GM19099 (cell line): ENCODE measurements around the gene UNC5B.

Source experiments
- POLR2A ChIP-seq: IDR thresholded peaks from 3 replicates; pipeline ENCODE4 v1.6.1; 2011; ENCODE audit warnings: low read depth; ENCODE audit not compliant: insufficient read length; ENCODE audit errors: extremely low read depth

The UNC5B gene

DNA sequence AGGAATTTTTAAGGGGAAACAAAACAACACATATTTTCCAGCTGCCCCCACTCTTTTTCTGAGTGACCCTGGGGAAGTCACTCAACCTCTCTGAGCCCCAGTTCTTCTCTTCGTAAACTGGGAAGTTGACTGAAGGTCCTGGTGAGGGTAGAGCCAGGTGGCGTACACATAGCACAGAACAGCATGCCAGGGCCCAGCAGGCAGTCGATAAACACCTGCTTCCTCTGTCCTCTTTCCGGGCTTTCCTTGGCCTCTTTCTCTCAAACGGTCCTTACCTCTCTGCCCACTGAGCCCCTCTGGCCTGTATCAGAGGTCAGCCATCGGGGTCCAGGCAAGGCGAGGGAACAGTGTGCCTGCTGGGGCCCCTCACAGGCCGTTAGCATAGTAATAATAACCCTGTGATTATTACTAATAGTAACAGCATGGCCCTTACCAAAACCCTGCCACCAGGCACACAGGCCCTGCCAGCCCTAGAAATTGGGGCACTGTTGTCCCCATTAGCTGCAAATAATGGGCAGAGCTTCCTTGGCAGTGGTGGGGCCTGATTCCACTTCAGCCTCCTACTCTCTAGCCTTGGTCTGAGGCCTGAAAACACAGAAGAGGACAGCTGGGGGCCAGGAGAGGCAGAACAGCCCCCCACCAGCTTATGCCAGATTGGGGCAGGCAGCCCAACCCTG lies 69.4 kb downstream of the UNC5B start:
- TF ChIP-seq POLR2A: no peak

DNA sequence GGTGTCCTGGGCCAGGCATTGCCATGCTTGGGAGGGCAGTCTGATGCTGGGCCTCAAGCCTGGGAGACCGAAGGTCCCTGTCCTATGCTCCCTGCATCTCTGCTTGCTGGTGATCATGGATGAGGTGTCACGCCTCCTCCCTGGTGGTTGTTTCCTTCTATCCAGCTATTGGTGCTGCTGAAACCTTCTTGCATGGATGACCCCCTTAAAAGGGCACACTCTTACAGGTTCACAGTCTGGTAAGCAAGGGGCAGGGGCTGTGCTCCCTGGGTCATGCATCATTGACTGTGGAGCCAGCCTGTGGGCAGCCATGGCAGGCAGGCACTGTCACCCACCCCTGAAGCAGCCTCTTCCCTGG lies 69.9 kb downstream of the UNC5B start:
- no peak for TF ChIP-seq POLR2A

DNA sequence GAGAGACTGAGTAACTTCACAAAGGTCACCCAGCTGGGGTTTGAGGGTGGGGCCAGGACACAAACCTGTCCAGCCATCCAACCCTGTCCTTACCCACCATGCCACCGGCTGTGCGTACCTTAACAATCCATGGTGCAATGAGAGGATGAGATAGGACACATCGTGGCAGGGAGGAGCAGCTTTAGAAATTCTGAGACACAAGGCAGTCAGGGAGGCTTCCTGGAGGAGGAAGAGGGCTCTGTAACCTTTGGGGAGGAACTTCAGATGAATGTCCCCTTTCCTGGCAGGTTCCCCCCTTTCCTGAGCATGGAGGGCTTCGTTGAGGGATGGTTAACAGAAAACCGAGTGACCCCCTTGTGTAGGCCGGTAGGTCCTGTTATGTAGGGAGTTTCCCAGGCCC lies 71.0 kb downstream of the UNC5B start:
- TF ChIP-seq POLR2A: no peak

DNA sequence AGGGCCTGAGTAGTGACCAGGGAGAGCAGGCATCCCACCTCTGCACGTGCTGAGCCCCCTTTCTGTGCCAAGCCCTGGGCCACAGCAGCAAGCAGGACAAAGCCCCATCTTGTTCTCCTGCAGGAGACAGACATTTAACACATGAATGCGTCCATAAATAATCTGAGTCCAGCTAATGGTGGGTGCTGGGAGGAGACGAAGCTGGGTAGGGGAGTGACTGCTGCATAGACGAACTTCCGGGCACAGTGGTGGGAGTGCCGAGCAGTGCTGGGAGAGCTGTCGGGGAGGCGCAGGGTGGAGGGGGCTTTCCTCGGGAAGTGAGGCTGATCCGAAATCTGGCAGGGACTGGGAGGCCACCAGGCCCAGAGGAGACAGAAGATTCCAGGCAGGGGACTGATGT lies 71.5 kb downstream of the UNC5B start:
- no peak for TF ChIP-seq POLR2A

DNA sequence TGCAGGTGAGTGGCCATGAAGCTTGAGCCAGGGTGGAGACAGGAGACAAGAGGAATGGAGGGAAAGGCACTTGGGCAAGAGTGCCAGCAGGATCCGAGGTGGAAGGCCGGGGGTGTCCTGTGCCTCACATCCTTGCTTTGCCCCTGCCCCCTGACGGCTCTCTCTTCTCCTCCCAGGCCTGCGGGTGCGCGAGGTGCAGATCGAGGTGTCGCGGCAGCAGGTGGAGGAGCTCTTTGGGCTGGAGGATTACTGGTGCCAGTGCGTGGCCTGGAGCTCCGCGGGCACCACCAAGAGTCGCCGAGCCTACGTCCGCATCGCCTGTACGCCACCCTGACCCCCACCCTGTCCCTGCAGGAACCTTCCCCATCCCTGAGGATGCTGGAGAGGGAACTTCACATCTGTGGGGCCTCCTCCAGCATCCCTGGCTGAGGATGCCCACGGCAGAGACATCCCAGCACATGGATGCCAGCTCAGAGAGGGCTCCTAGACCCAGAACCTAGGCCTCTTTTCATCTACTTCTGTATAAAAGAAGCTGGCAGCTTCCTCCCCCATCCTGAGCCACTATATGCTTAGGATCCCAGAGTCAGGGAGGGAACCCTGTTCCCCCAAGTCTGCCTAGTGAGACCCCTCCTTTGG lies 72.3 kb downstream of the UNC5B start:
- TF ChIP-seq POLR2A: no peak

DNA sequence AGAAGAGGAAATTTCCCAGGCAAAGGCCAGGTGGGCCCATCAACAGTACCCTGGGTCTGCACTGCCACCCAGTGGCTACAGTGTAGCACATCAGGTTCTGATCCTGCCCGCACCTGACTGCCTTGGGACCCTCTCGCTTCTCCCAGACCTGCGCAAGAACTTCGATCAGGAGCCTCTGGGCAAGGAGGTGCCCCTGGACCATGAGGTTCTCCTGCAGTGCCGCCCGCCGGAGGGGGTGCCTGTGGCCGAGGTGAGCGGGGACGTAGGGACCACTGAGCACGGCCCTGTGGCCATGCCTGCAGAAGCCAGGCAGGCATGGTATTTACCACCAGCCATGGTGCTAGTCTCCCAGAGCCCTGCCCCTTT lies 72.8 kb downstream of the UNC5B start:
- no peak for TF ChIP-seq POLR2A

DNA sequence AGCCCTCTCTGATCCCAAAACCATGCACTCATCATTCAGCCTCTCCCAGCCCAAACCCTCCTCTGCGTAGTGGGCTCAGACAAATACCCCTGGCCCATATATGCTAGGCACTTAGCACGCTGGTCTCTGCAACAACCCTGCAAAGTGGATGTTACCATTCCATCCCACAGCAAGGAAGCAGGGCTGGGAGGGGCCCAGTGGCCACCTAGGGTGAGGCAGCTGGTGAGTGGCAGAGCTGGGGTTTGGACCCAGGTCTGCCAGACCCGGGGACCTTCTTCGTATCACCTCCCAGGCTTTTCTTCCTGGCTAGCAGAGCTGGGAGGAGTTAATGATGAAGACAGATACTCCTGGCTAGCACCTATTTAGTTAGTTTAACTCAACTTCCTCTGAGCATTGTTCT lies 73.6 kb downstream of the UNC5B start:
- no peak for TF ChIP-seq POLR2A

DNA sequence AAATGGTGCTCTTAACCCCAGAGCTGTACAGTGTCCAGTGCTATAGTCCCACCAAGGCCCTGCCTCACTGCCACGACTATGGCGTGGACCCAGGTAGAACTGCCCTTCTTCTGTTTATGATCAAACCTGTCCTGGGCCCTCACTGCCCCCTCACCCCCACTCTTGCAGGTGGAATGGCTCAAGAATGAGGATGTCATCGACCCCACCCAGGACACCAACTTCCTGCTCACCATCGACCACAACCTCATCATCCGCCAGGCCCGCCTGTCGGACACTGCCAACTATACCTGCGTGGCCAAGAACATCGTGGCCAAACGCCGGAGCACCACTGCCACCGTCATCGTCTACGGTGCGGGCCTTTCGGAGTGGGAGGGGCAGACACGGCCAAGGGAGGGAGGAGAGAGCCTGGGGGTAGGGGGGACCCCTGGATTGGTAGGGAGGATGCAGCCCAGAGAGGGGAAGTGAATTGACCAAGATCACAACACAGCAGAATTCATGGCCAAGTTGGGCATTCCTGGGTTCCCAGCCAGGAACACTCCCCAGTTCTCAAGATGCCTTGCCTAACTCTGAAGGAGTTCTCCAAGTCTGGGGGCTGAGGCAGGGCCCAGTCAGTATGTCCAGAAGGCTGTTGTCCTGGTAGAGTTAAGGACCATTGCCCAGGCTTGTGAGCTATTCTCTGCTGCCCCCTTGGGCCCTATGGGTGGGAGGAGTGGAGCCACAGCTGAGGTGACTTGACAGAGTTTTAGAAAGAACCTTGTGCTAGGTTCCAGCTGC lies 74.3 kb downstream of the UNC5B start:
- no peak for TF ChIP-seq POLR2A

DNA sequence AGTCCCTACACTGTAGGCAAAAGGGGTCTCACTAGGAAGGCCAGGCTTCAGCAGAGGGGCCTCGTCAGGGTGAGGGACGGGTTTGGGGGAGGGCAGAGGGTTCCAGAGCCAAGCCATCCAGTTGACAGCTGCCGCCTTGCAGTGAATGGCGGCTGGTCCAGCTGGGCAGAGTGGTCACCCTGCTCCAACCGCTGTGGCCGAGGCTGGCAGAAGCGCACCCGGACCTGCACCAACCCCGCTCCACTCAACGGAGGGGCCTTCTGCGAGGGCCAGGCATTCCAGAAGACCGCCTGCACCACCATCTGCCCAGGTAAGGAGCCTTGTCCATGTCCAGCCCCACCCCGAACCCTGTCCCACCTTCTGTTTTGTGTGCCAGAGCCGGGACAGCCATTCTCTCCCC lies 75.1 kb downstream of the UNC5B start:
- no peak for TF ChIP-seq POLR2A

DNA sequence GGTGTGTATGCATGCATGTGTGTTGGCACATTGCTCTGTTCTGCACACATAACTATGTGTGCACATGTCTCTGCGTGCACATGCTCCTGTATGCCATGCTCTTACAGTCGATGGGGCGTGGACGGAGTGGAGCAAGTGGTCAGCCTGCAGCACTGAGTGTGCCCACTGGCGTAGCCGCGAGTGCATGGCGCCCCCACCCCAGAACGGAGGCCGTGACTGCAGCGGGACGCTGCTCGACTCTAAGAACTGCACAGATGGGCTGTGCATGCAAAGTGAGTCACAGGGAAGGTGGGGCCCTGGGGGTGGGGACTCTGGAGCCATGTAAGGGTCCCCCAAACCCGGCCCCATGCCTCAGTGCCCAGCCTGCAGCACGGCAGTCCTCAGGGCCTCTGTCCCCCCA lies 76.1 kb downstream of the UNC5B start:
- no peak for TF ChIP-seq POLR2A

DNA sequence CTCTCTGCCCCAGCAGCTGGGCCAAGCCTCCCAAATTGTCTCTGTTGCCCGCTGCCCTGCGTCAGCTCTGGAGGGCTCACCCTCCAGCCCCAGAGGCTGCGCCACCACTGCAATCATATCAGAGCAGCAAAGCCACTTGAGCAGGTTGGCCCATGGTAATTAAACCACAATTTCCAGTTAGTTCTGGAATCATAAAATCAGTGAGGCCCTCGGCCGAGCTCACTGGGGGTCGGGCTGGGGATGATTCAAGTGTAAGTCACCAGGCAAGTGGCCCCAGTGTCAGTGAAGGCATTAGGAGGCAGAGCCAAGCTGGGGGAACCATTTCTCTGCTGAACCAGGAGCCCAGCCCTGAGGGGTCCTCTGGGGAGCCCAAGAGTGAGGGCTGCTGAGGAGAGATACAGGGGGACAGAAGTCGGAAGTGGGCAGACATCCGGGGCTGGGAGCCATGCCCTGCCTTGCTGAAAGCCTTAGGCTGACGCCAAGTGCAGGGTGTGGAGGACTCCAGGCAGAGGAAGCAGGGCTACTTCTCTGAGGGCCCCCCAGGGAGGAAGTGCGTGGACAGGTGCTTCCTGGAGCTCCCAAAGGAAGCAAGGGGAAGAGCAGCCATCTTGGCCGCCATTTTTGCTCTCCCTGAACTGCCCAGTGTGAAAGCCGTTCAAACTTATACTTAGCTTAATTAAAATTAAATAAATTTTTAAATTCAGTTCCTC lies 77.2 kb downstream of the UNC5B start:
- TF ChIP-seq POLR2A: no peak

DNA sequence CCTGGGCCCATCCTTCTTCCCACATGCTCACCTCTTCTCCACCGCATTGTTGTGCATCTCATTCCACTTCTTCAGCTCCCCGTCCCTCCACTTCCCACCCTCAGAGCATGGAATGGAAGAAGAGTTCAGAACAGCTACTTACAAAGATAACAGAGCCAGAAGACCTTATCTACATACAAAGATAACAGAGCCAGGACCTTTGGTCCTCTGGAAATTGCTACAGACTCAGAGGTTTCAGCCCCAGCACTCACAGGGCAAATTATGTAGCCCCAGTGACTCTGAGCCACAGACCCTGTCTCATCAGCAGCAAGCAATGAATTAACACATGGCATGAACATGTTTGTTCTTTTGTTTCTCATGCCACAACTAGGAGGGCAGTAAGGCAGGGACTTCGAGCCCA lies 78.0 kb downstream of the UNC5B start:
- TF ChIP-seq POLR2A: no peak

DNA sequence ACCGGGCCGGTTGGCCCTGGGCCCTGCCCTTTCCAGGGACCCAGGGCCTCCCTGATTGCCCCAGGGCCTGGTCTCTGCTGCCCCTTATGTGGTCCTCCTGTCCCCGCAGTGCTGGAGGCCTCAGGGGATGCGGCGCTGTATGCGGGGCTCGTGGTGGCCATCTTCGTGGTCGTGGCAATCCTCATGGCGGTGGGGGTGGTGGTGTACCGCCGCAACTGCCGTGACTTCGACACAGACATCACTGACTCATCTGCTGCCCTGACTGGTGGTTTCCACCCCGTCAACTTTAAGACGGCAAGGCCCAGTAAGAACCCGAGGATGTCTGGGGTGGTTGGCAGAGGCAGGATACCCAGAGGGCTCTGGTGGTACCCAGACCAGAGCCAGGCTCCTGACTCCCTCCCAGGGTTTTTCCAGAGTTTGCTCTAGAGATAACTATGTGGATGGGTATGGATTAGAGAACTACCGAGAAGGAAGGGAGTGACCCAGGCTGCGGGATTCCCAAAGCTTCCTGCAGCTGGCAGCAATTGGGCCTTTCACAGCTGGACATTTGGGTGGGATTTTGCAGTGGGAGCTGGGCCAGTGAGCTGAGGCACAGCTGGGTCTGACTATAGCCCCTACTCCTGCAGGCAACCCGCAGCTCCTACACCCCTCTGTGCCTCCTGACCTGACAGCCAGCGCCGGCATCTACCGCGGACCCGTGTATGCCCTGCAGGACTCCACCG lies 78.6 kb downstream of the UNC5B start:
- TF ChIP-seq POLR2A: no peak

DNA sequence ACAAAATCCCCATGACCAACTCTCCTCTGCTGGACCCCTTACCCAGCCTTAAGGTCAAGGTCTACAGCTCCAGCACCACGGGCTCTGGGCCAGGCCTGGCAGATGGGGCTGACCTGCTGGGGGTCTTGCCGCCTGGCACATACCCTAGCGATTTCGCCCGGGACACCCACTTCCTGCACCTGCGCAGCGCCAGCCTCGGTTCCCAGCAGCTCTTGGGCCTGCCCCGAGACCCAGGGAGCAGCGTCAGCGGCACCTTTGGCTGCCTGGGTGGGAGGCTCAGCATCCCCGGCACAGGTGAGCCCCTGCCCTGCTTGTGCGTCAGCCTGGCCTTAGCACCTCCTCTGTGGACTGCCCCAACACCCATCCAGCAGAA lies 79.1 kb downstream of the UNC5B start:
- TF ChIP-seq POLR2A: no peak
